Endometrial microvascular endothelial cells (primary cell): ENCODE results near the gene GOLGA1. TPM values are rescaled to one million over a fixed set of nuclear protein-coding genes. Genes with fewer than 3 reads are reported as not detected.
"Not testable (repeated sequence)": the region's sequence is repeated elsewhere in the genome, so short reads cannot be mapped to it uniquely, and the experiment has no call there.

Source experiments
- in situ Hi-C: cut with HindIII; loops from 2 replicates; pipeline ENCODE4 v1.10.0; 2017; ENCODE audit warnings: low sequenced_read_pairs, low pct_unique_long_range_greater_than_20kb; ENCODE audit errors: inconsistent ontology term
- total RNA-seq: library from RNA; depleted of rRNA; stranded (reverse); fragments of >200 nt; gene quantifications from one replicate; pipeline ENCODE4 v1.2.3, GENCODE V29; 2015; ENCODE audit errors: inconsistent ontology term

GOLGA1 gene
- total RNA-seq, 1 donor from 2014 or later: 15.4 TPM

- in situ Hi-C loops: loop anchor here (25.0 kb wide), 1 partner anchor 90 kb away; the partner anchor contains the start of gene NR6A1
Measured at GRCh38 chr9:124852121-124852828, 88.6 kb downstream of the GOLGA1 start.

GRCh38 chr9:124849801-124850200 lies 91.1 kb downstream of the GOLGA1 start:
- in situ Hi-C loops: loop anchor here (25.0 kb wide), 1 partner anchor 88 kb away; the partner anchor contains the start of gene NR6A1

GRCh38 chr9:124846969-124847368 lies 93.9 kb downstream of the GOLGA1 start:
- in situ Hi-C loops: no loop called here

GRCh38 chr9:124846467-124846866 lies 94.4 kb downstream of the GOLGA1 start:
- in situ Hi-C loops: not testable (repeated sequence)

GRCh38 chr9:124844291-124844690 lies 96.6 kb downstream of the GOLGA1 start:
- in situ Hi-C loops: no loop called here

GRCh38 chr9:124843456-124844034 lies 97.3 kb downstream of the GOLGA1 start:
- in situ Hi-C loops: no loop called here

- in situ Hi-C loops: no loop called here
Measured at GRCh38 chr9:124841075-124841821, 99.6 kb downstream of the GOLGA1 start.

- in situ Hi-C loops: no loop called here
Measured at GRCh38 chr9:124840300-124840833, 100.5 kb downstream of the GOLGA1 start.

- in situ Hi-C loops: no loop called here
Measured at GRCh38 chr9:124839612-124840299, 101.1 kb downstream of the GOLGA1 start.

- in situ Hi-C loops: not testable (repeated sequence)
Measured at GRCh38 chr9:124838567-124839275, 102.2 kb downstream of the GOLGA1 start.

GRCh38 chr9:124838132-124838531 lies 102.8 kb downstream of the GOLGA1 start:
- in situ Hi-C loops: not testable (repeated sequence)

- in situ Hi-C loops: no loop called here
Measured at GRCh38 chr9:124835026-124835557, 105.8 kb downstream of the GOLGA1 start.

- in situ Hi-C loops: no loop called here
Measured at GRCh38 chr9:124834591-124834990, 106.3 kb downstream of the GOLGA1 start.

GRCh38 chr9:124831642-124832364 lies 109.1 kb downstream of the GOLGA1 start:
- in situ Hi-C loops: no loop called here

GRCh38 chr9:124830593-124830992 lies 110.3 kb downstream of the GOLGA1 start:
- in situ Hi-C loops: no loop called here

- in situ Hi-C loops: no loop called here
Measured at GRCh38 chr9:124829334-124829669, 111.6 kb downstream of the GOLGA1 start.

GRCh38 chr9:124828489-124829333 lies 112.2 kb downstream of the GOLGA1 start:
- in situ Hi-C loops: no loop called here
